GM18858 (cell line): ENCODE measurements around the gene FAAP100.

Source experiments
- ATAC-seq: cut with Tn5 transposase; IDR thresholded peaks from one replicate; pipeline ENCODE4 v1.9.1; 2021; ENCODE audit not compliant: unreplicated experiment

The FAAP100 gene

GRCh38 chr17:81526662-81527571 is 25.2 kb downstream of the FAAP100 start:
- ATAC-seq = no peak

DNA sequence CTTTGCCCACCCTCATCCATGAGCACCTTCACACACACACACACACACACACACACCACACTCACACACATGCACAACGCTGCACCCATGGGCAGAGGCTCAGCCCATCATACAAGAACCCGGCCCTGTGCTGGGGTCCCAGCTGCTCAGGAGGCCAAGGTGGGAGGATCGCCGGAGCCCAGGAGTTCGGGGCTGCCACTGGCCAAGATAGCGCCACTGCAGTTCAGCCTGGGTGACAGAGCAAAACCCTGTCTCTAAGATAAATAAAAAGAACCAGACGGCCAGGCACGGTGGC is 27.3 kb downstream of the FAAP100 start:
- ATAC-seq = no peak

GRCh38 chr17:81524039-81524864 is 27.9 kb downstream of the FAAP100 start:
- no peak for ATAC-seq

GRCh38 chr17:81523402-81524038 is 28.6 kb downstream of the FAAP100 start:
- ATAC-seq = no peak

DNA sequence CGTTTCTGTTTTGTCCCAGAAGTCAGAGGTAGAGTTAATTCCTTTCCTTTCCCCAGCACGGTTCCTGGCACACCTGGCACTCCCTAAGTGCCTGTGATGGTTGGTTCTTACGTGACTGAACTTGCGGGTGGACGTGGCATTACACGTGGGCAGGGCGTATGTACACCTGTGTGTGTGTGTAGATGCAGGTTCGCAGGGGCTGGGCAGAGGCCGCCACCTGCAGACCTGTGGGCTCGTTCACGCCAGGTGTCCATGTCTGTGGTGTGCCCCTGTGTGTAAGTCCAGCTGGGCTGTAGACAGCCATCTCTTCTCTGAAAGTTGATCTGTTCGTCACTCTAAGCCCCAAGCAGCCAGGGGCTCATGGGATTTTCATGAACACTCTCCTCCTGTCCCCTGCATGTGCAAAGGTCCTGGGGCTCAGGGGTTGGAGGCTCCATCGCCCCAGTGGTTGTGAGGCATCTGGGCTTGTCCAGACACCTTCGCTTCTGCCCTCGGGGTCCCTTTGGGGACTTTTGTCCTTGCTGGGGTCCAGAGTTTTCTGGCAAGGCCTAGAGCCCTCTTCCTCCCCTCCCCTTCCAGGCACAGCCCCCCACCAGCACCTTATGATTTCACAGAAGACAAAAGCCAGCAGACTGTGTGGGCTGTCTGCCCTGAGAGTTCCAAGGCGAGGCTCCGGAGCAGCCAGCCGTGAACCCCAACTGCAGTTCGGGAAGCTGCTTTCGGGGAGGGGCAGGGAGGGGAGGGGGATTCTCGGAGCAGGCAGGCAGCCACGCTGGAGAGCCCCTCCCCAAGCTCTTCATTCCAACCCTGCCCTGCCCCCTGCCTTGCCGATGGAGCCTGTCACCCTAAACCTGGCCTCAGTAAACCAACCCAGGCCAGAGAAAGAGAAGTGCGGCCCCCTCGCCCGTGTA is 29.4 kb downstream of the FAAP100 start:
- ATAC-seq = no peak

GRCh38 chr17:81520021-81520901 is 31.9 kb downstream of the FAAP100 start:
- ATAC-seq = no peak

DNA sequence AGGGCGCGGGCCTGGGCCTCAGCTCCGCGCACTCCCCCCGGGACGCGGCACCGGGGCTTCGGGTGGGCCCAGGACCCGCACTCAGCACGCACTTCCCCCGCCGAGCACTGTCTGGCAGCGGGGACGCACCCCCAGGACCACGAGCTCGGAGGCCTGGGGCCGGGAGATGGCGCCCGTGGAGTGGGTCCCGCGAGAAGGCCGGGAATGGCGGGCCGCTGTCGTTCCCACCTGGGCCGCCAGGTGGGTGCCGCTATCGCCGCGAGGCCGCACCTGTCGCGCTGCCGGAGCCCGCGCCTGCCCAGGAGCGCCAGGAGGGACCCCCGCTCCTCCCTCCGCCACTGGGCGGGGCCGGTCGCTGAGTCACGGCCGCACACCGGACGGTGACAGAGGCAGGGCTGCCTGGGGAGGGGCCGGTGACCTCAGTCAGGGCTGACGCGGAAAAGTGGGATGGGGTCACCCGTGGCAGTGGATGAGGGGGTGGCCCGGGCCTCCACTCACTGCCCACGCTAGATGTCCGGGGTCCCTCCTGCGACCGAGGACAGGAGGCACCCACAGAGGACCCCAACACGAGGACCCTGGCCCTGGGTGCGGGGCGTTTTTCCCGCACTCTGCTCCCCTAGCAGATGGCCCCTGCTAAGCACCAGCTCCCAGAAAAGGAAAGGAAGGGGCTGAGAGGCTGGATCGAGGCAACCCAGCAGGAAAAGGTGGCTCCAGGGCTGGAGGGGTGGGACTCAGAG is 32.7 kb downstream of the FAAP100 start:
- no peak for ATAC-seq

DNA sequence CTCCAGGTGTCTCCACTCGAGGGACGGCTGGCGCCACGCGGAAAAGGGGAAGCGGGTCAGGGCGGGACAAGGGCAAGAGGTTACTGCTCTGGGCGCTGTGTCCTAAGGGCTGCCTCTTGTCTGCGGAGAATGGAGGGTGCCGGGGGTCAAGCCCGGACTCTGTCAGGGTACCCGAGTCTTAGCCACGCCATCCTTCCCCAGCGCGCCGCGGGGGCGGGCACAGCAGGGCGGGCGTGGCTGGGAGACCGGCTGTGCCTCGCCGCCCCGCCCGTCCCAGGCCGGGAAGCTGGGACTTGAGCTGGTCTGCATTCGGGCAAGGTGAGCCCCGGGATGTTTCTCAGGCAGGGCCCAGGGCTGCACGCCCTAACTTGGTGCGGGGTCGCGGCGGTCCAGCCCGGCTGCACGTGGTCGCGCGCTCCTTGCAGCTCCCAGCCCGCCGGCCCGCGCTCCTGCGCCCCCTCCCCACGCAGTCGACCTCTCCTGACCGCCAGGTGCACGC is 33.3 kb downstream of the FAAP100 start:
- ATAC-seq = no peak

- no peak for ATAC-seq
Measured at GRCh38 chr17:81518113-81518784, 33.9 kb downstream of the FAAP100 start.

DNA sequence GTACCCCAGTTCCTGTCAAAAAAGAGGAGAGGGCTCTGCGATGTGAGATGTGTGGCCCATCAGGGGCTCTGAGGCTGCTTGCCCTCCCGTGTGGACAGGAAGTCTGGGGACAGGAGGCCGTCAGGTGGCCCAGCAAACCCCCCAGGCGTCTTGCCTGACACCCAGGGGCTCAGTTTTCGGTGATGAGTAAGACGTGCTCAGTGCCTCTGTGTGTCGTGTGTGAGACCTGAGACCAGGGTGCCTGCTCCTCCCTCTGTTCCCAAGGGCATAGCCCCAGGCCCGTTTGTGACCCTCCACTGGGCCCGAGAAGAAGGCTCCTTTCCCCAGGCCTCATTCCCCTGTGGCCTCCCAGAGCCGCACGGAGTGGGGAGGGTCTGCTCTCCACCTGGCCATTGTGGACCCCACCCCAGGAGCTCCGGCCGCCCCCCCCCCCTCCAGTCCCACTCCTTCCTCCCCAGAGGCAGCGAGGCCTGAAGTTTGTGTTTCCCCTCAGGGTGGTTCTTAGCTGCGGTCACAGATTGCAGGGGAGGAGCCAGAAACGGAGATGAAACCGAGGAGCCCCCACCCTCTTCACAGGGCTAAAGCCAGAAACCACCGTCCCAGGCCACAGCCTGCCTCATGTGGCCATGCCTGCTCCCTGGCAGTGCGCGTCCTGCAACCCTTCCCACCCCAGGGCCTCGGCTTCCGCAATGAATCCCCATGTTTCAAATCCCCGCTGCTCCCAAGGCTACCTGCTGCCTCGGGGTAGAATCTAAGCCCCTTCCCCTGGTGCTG is 34.6 kb downstream of the FAAP100 start:
- ATAC-seq = no peak

- no peak for ATAC-seq
Measured at GRCh38 chr17:81517009-81517338, 35.2 kb downstream of the FAAP100 start.

GRCh38 chr17:81516439-81516838 is 35.7 kb downstream of the FAAP100 start:
- ATAC-seq = no peak

DNA sequence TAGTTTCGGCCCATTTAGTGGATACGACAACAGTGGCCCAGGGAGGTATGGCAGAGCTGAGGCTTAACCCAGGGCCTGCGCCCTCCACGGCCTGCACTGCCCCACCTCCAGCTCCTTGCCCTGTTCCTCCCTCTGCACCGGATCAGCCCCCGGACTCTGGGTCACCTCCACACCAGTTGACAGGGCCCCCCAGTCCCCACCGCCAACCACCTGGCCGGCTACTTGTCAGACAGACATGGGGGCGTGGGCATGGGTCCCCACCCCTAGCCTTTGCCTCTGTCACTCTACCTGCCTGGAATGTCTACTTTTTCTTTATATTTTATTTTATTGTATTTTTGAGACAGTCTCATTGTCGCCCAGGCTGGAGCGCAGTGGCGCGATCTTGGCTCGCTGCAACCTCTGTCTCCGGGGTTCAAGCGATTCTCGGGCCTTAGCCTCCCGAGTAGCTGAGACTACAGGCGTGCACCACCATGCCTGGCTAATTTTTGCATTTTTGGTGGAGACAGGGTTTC is 36.6 kb downstream of the FAAP100 start:
- ATAC-seq = no peak

GRCh38 chr17:81514739-81515529 is 37.2 kb downstream of the FAAP100 start:
- ATAC-seq = no peak

DNA sequence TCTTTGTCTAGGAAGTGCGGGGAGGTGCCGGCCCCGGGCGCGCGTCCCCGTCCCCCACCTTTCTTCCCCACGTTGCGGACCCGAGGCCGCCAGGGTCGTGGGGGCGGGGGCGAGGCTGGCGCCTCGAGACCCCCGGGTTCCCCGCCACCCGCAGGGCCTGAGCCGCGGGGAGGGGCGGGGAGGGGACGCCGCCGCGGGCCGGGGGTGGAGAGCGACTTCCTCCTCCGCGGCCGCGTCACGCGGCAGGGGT is 37.7 kb downstream of the FAAP100 start:
- ATAC-seq = no peak

DNA sequence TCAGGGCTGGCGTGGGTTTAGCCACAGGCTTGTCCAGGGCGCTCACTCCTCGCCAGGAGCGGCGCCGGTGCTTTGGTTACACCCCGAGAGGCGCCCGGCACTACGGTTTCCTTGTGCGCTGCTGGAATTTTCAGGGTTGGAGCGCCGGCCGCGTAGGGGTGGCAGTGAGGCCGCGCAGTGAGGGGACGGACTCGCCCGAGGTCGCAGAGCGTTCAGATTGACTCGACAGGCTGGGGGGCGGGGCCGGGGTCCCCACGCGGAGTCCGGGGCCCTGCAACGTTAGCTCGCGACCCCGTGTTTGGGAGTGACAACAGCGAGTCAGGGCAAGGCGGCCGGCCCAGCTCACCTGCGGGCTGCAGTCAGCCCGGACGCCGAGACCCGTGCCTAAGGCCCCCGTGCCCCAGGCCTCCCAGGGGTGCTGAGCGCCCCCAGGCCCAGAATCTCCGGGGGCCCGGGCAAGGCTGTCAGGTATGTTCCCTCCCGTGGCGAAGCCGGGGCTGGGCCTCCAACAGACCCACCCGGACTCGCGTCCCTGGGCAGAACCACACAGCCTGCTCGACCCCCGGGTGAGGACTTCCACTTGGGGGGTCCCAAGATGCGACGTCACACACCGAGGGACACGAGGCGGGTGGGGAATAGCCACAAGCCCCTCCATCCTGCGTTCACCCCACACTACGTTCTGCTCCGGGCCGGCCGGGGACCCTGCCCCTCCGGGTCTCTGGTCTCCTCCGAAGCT is 38.2 kb downstream of the FAAP100 start:
- ATAC-seq = no peak
